Kidney epithelial cell (primary cell): ENCODE results near the gene CD19. TPM values are rescaled to one million over a fixed set of nuclear protein-coding genes. Genes with fewer than 3 reads are reported as not detected.

Experiments used
- DNase-seq: peaks from one replicate; pipeline ENCODE4 v3.0.0-alpha.2; 2010; ENCODE audit warnings: low read depth
- H3K27me3 ChIP-seq: 2 replicates; pipeline ENCODE4 v1.6.0; 2011; ENCODE audit warnings: low read length; ENCODE audit not compliant: control insufficient read depth, insufficient read depth
- H3K36me3 ChIP-seq: 2 replicates; pipeline ENCODE4 v1.5.1; 2011; ENCODE audit warnings: low read length; ENCODE audit not compliant: control insufficient read depth, insufficient read depth
- H3K4me3 ChIP-seq: 2 replicates; pipeline ENCODE4 v1.5.1; 2011; ENCODE audit warnings: low read depth, mild to moderate bottlenecking, control low read depth, low read length
- CTCF ChIP-seq: IDR thresholded peaks from 2 replicates; pipeline ENCODE4 v1.5.1; 2011; ENCODE audit warnings: mild to moderate bottlenecking, moderate library complexity, low read length, control low read depth, inconsistent platforms; ENCODE audit not compliant: insufficient read depth, poor library complexity, severe bottlenecking
- total RNA-seq: library from RNA; depleted of rRNA; stranded (reverse); fragments of >200 nt; gene quantifications from 2 replicates; pipeline ENCODE4 v1.2.3, GENCODE V29; 2015

The CD19 gene
- total RNA-seq, 1 donor from 2014 or later = not detected

GRCh38 chr16:28903344-28904042 is 28.3 kb upstream of the CD19 start:
- no peak for TF ChIP-seq CTCF
- no peaks in the 10 kb centered on the region for H3K27me3 ChIP-seq

GRCh38 chr16:28904363-28904762 is 27.4 kb upstream of the CD19 start:
- Histone ChIP-seq H3K4me3 (no peak overlapping the region), H3K36me3 (no peaks in the 10 kb centered on the region), H3K27me3 (no peaks in the 10 kb centered on the region)
- DNase-seq = no peak
- no peak for TF ChIP-seq CTCF

More at GRCh38 chr16:28903344-28904042, 28.3 kb upstream of the CD19 start:
- Histone ChIP-seq H3K36me3 (no peaks in the 10 kb centered on the region), H3K4me3 (no peak overlapping the region)
- DNase-seq = no peak

GRCh38 chr16:28904828-28905227 is 26.9 kb upstream of the CD19 start:
- no peaks in the 10 kb centered on the region for H3K36me3 ChIP-seq

DNA sequence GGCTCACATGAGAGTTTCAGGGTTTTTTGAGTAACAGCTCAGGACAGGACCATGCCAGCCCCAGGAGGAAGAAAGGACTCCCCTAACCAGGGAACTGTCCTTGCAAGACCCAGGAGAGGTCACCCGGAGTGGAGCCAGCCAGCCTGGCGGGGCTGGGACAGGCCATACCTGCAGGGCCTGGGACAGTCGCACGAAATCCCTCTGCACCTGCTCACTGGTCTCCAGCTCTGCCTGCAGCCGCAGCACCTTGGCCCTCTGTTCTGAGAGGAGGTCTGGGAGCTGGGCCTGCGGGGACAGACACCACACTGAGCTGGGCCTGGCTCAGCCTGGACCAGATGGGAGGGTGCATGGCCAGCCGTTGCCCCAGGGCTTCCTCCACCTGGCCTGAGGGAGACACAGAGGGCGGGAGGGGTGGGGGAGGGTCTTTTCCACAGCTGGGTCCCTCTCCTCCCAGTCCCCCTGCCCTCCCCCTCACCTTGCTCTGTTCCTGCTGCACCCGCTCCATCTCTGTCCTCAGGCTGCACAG is 26.5 kb upstream of the CD19 start:
- Histone ChIP-seq H3K36me3 (no peaks in the 10 kb centered on the region), H3K4me3 (no peak overlapping the region), H3K27me3 (no peaks in the 10 kb centered on the region)
- no peak for TF ChIP-seq CTCF
- no peak for DNase-seq

More at GRCh38 chr16:28904828-28905227, 26.9 kb upstream of the CD19 start:
- H3K27me3 ChIP-seq = no peaks in the 10 kb centered on the region
- no peak overlapping the region for H3K4me3 ChIP-seq
- TF ChIP-seq CTCF = no peak
- no peak for DNase-seq

GRCh38 chr16:28905800-28906372 is 25.9 kb upstream of the CD19 start:
- Histone ChIP-seq H3K27me3 (no peaks in the 10 kb centered on the region), H3K36me3 (no peaks in the 10 kb centered on the region), H3K4me3 (no peak overlapping the region)
- no peak for TF ChIP-seq CTCF
- no peak for DNase-seq
